Trophoblast cell (in vitro differentiated cells and primary cell): Measurements from ENCODE around the gene EHD4.

Source experiments
- DNase-seq, 2 donors: peaks; one replicate each; pipeline ENCODE4 v3.0.0-alpha.2; 2016
- H2AFZ ChIP-seq: 2 replicates; pipeline ENCODE4 v1.6.1; 2013; ENCODE audit warnings: low read length, moderate library complexity, mild to moderate bottlenecking; ENCODE audit not compliant: insufficient read depth, poor library complexity
- H2AK5ac ChIP-seq: 2 replicates; pipeline ENCODE4 v1.6.1; 2013; ENCODE audit warnings: mild to moderate bottlenecking, low read length
- H2BK120ac ChIP-seq: 2 replicates; pipeline ENCODE4 v1.6.1; 2013; ENCODE audit warnings: low read length, mild to moderate bottlenecking, moderate library complexity; ENCODE audit not compliant: insufficient read depth, poor library complexity
- H2BK12ac ChIP-seq: 2 replicates; pipeline ENCODE4 v1.6.1; 2013; ENCODE audit warnings: mild to moderate bottlenecking, low read length, moderate library complexity
- H2BK5ac ChIP-seq: 2 replicates; pipeline ENCODE4 v1.6.1; 2013; ENCODE audit warnings: low read length, low read depth, moderate library complexity, mild to moderate bottlenecking; ENCODE audit not compliant: poor library complexity
- H3K14ac ChIP-seq: 2 replicates; pipeline ENCODE4 v1.6.1; 2013; ENCODE audit warnings: mild to moderate bottlenecking, low read length
- H3K18ac ChIP-seq: 2 replicates; pipeline ENCODE4 v1.6.1; 2013; ENCODE audit warnings: mild to moderate bottlenecking, low read length
- H3K23ac ChIP-seq: 2 replicates; pipeline ENCODE4 v1.6.1; 2013; ENCODE audit warnings: low read length
- H3K27ac ChIP-seq: 2 replicates; pipeline ENCODE4 v1.5.1; 2013; ENCODE audit warnings: low read depth, mild to moderate bottlenecking, inconsistent platforms, low read length, moderate library complexity
- H3K27me3 ChIP-seq: 2 replicates; pipeline ENCODE4 v1.6.1; 2013; ENCODE audit warnings: inconsistent platforms, mild to moderate bottlenecking, low read length, moderate library complexity; ENCODE audit not compliant: insufficient read depth
- H3K36me3 ChIP-seq, 2 experiments: 1 replicate in 1 of 2; 2 replicates in 1 of 2; pipeline ENCODE4 v1.6.1; 2013; ENCODE audit warnings: low read length in 2 of 2, mild to moderate bottlenecking in 2 of 2, moderate library complexity in 1 of 2; ENCODE audit not compliant: insufficient read depth in 2 of 2, control insufficient read depth in 1 of 2
- H3K4ac ChIP-seq: 2 replicates; pipeline ENCODE4 v1.6.1; 2013; ENCODE audit warnings: low read depth, mild to moderate bottlenecking, low read length, moderate library complexity
- H3K4me1 ChIP-seq, 2 experiments: 1 replicate in 1 of 2; 2 replicates in 1 of 2; pipeline ENCODE4 v1.6.1; 2013; ENCODE audit warnings: low read length in 2 of 2, mild to moderate bottlenecking in 2 of 2, moderate library complexity in 1 of 2; ENCODE audit not compliant: insufficient read depth in 2 of 2, control insufficient read depth in 1 of 2
- H3K4me2 ChIP-seq: 2 replicates; pipeline ENCODE4 v1.6.1; 2013; ENCODE audit warnings: inconsistent platforms, mild to moderate bottlenecking, low read length, moderate library complexity
- H3K4me3 ChIP-seq: 2 replicates; pipeline ENCODE4 v1.5.1; 2013; ENCODE audit warnings: mild to moderate bottlenecking, low read depth, low read length, inconsistent platforms
- H3K79me1 ChIP-seq: one replicate; pipeline ENCODE4 v1.6.1; 2013; ENCODE audit warnings: low read length
- H3K79me2 ChIP-seq: 2 replicates; pipeline ENCODE4 v1.6.1; 2013; ENCODE audit warnings: low read length, mild to moderate bottlenecking; ENCODE audit not compliant: control insufficient read depth, insufficient read depth, poor library complexity
- H3K9ac ChIP-seq: 2 replicates; pipeline ENCODE4 v1.6.1; 2013; ENCODE audit warnings: mild to moderate bottlenecking, low read length
- H3K9me3 ChIP-seq: 2 replicates; pipeline ENCODE4 v1.6.1; 2013; ENCODE audit warnings: low read depth, mild to moderate bottlenecking, control low read depth, inconsistent platforms, low read length; ENCODE audit not compliant: insufficient read depth
- H4K12ac ChIP-seq: 2 replicates; pipeline ENCODE4 v1.6.1; 2013; ENCODE audit warnings: low read depth, mild to moderate bottlenecking, low read length, moderate library complexity
- H4K8ac ChIP-seq: 2 replicates; pipeline ENCODE4 v1.6.1; 2013; ENCODE audit warnings: low read depth, mild to moderate bottlenecking, low read length, moderate library complexity
- H4K91ac ChIP-seq: one replicate; pipeline ENCODE4 v1.6.1; 2013; ENCODE audit warnings: low read depth, mild to moderate bottlenecking, low read length, moderate library complexity
- WGBS: extraction: QIAGEN DNeasy Blood & Tissue Kit; methylation state at CpG from one replicate; pipeline ENCODE4 v1.1.7; 2013; ENCODE audit warnings: missing lambda C conversion rate; ENCODE audit not compliant: insufficient read length, insufficient coverage; ENCODE audit errors: extremely low coverage; 5-methylcytosine and 5-hydroxymethylcytosine counted together

The EHD4 gene

GRCh38 chr15:41884458-41884857 is 87.9 kb downstream of the EHD4 start:
- no peak overlapping the region for H2AFZ ChIP-seq
- H3K79me1 ChIP-seq, result no peaks in the 10 kb centered on the region
- no peak overlapping the region for H4K91ac ChIP-seq
- peaks cover 5 to 10% of the 10 kb centered on the region in 2 experiments for H3K4me1 ChIP-seq
- H2BK12ac ChIP-seq, result no peak overlapping the region
- no peak overlapping the region for H3K14ac ChIP-seq
- H3K36me3 ChIP-seq, result no peaks in the 10 kb centered on the region
- H2BK5ac ChIP-seq, result no peak overlapping the region
- H4K12ac ChIP-seq, result no peak overlapping the region
- no peak overlapping the region for H3K9ac ChIP-seq
- no peaks in the 10 kb centered on the region for H3K79me2 ChIP-seq
- H3K18ac ChIP-seq, result no peak overlapping the region
- H4K8ac ChIP-seq, result no peak overlapping the region
- WGBS, result no CpG with 5 or more reads among the region's 7 CpGs
- no peak overlapping the region for H3K27ac ChIP-seq
- H3K27me3 ChIP-seq, result peaks cover 16% of the 10 kb centered on the region
- peaks cover 5% of the 10 kb centered on the region for H3K9me3 ChIP-seq
- no peak overlapping the region for H3K23ac ChIP-seq
- no peak for DNase-seq
- H3K4ac ChIP-seq, result no peak overlapping the region
- H3K4me2 ChIP-seq, result no peak overlapping the region
- H2AK5ac ChIP-seq, result no peak overlapping the region
- no peak overlapping the region for H3K4me3 ChIP-seq
- H2BK120ac ChIP-seq, result no peak overlapping the region

GRCh38 chr15:41883484-41883825 is 88.9 kb downstream of the EHD4 start:
- Histone ChIP-seq H2AFZ (no peak overlapping the region), H3K79me2 (no peaks in the 10 kb centered on the region), H3K27me3 (peaks cover 16% of the 10 kb centered on the region), H3K4me3 (no peak overlapping the region), H3K27ac (no peak overlapping the region), H3K36me3 (no peaks in the 10 kb centered on the region), H2BK120ac (no peak overlapping the region), H3K4ac (no peak overlapping the region), H3K79me1 (no peaks in the 10 kb centered on the region), H3K4me1 (peaks cover 5 to 10% of the 10 kb centered on the region in 2 experiments), H4K12ac (no peak overlapping the region), H3K4me2 (no peak overlapping the region), H3K9ac (no peak overlapping the region), H4K91ac (no peak overlapping the region), H3K18ac (no peak overlapping the region), H3K14ac (no peak overlapping the region), H3K23ac (no peak overlapping the region), H2AK5ac (no peak overlapping the region), H3K9me3 (peaks cover 5% of the 10 kb centered on the region), H2BK5ac (no peak overlapping the region), H2BK12ac (no peak overlapping the region), H4K8ac (no peak overlapping the region)
- WGBS, result no CpG with 5 or more reads among the region's 2 CpGs
- no peak for DNase-seq

- Histone ChIP-seq H3K14ac (no peak overlapping the region), H3K27ac (no peak overlapping the region), H2BK120ac (no peak overlapping the region), H3K4me1 (peaks cover 5 to 10% of the 10 kb centered on the region in 2 experiments), H3K79me1 (no peaks in the 10 kb centered on the region), H2BK12ac (no peak overlapping the region), H2BK5ac (no peak overlapping the region), H3K27me3 (peaks cover 16% of the 10 kb centered on the region), H3K79me2 (no peaks in the 10 kb centered on the region), H3K18ac (no peak overlapping the region), H4K12ac (no peak overlapping the region), H3K9me3 (peaks cover 5% of the 10 kb centered on the region), H3K36me3 (no peaks in the 10 kb centered on the region), H4K91ac (no peak overlapping the region), H3K4me2 (peak overlapping the region; percentile 76), H3K9ac (no peak overlapping the region), H3K4ac (no peak overlapping the region), H2AFZ (no peak overlapping the region), H3K23ac (no peak overlapping the region), H2AK5ac (no peak overlapping the region), H3K4me3 (no peak overlapping the region), H4K8ac (no peak overlapping the region)
- DNase-seq, result peak in 1 of 2 donors; percentile 23
- WGBS, result no CpG with 5 or more reads among the region's 14 CpGs
Measured at GRCh38 chr15:41882689-41883483, 89.5 kb downstream of the EHD4 start.

GRCh38 chr15:41881920-41882688 is 90.3 kb downstream of the EHD4 start:
- Histone ChIP-seq H2BK12ac (no peak overlapping the region), H2AK5ac (no peak overlapping the region), H2BK5ac (no peak overlapping the region), H4K12ac (no peak overlapping the region), H3K79me2 (no peaks in the 10 kb centered on the region), H3K9me3 (peaks cover 2% of the 10 kb centered on the region), H3K27me3 (peaks cover 16% of the 10 kb centered on the region), H3K23ac (no peak overlapping the region), H3K4me3 (no peak overlapping the region), H2AFZ (no peak overlapping the region), H3K4ac (no peak overlapping the region), H4K8ac (no peak overlapping the region), H3K79me1 (no peaks in the 10 kb centered on the region), H3K4me1 (peaks cover 5 to 10% of the 10 kb centered on the region in 2 experiments), H3K9ac (no peak overlapping the region), H2BK120ac (no peak overlapping the region), H3K14ac (no peak overlapping the region), H4K91ac (no peak overlapping the region), H3K27ac (no peak overlapping the region), H3K18ac (no peak overlapping the region), H3K4me2 (peak overlapping the region; percentile 76), H3K36me3 (no peaks in the 10 kb centered on the region)
- no CpG with 5 or more reads among the region's 81 CpGs for WGBS
- DNase-seq, result peak; percentile 41 to 47
